Activated T-helper 2 cell treated with anti-CD3 and anti-CD28 coated beads, Interferon-gamma antibody, Interleukin-2, Interleukin-4, amounts not matched to agents 10 μg/mL and 5 μg/mL and 100 μg/mL, durations not matched to agents 14 hours and 24 hours and 36 hours (primary cell): ENCODE measurements around the gene TEP1. TPM values are rescaled to one million over a fixed set of nuclear protein-coding genes. Genes with fewer than 3 reads are reported as not detected.

Source experiments
- total RNA-seq: library from RNA; stranded (reverse); gene quantifications from 2 replicates; pipeline ENCODE4 v1.2.3, GENCODE V29; 2022

Gene TEP1
- total RNA-seq, 1 donor from 2014 or later: 32.7 TPM

Other genes starting within 250 kb of the TEP1 start
- not detected in 2 replicates for gene OR11G2, start 222.6 kb downstream of the TEP1 start, total RNA-seq
- not detected in 2 replicates for gene OR11H6, start 189.8 kb downstream of the TEP1 start, total RNA-seq
- not detected in 2 replicates for gene OR11H7, start 184.5 kb downstream of the TEP1 start, total RNA-seq
- not detected in 2 replicates for gene OR11H4, start 174.2 kb downstream of the TEP1 start, total RNA-seq
- 30.4 and 31.2 TPM in 2 replicates for gene TTC5, start 107.5 kb downstream of the TEP1 start, total RNA-seq
- 44.0 and 46.8 TPM in 2 replicates for gene CCNB1IP1, start 80.2 kb downstream of the TEP1 start, total RNA-seq
- 31.2 and 31.5 TPM in 2 replicates for gene PARP2, start 69.9 kb downstream of the TEP1 start, total RNA-seq
- gene KLHL33, start 22.7 kb upstream of the TEP1 start, total RNA-seq: 0.07 TPM in 1 of 2 replicates, not detected in the other
- gene OSGEP, start 41.3 kb upstream of the TEP1 start, total RNA-seq: 66.0 and 66.5 TPM in 2 replicates
- gene APEX1, start 41.7 kb upstream of the TEP1 start, total RNA-seq: 217 and 228 TPM in 2 replicates
- gene PIP4P1, start 47.9 kb upstream of the TEP1 start, total RNA-seq: 28.2 and 33.7 TPM in 2 replicates
- gene PNP, start 55.9 kb upstream of the TEP1 start, total RNA-seq: 133 and 137 TPM in 2 replicates
- gene RNASE10, start 92.0 kb upstream of the TEP1 start, total RNA-seq: 0.16 and 0.21 TPM in 2 replicates
- gene RNASE9, start 147.5 kb upstream of the TEP1 start, total RNA-seq: not detected in 2 replicates
- gene RNASE11, start 174.5 kb upstream of the TEP1 start, total RNA-seq: not detected in 2 replicates
- gene RNASE12, start 177.9 kb upstream of the TEP1 start, total RNA-seq: not detected in 2 replicates
- gene OR6S1, start 228.2 kb upstream of the TEP1 start, total RNA-seq: not detected in 2 replicates